C4-2B (cell line): ENCODE measurements around the gene RBM20.

Experiments
- CTCF ChIP-seq: fragments of 450-650 bp; conservative IDR thresholded peaks from 2 replicates; pipeline ENCODE4 v1.5.1; 2017; ENCODE audit warnings: mild to moderate bottlenecking
- ZFX ChIP-seq: fragments of 450-650 bp; IDR thresholded peaks from 2 replicates; pipeline ENCODE4 v1.6.1; 2017

GRCh38 chr10:110810625-110811024 lies 166.5 kb downstream of the RBM20 start:
- no peak for TF ChIP-seq ZFX
- TF ChIP-seq CTCF, result no peak
